Vagina (tissue), 2 donors: ENCODE measurements around the gene EPS8L3.

ENCODE experiments used
- POLR2A ChIP-seq, 2 donors: fragments of 450-650 bp; IDR thresholded peaks; one replicate each; pipeline ENCODE4 v1.6.1; 2017; ENCODE audit warnings: antibody characterized with exemption in 2 of 2, mild to moderate bottlenecking in 2 of 2, moderate library complexity in 2 of 2
- TF ChIP-seq, protein P1 (sequence below), 3 experiments: fragments of 450-650 bp in 2 of 3; fragments of 200-600 bp in 1 of 3; sonication (generic) in 1 of 3; IDR thresholded peaks; one replicate each; pipeline ENCODE4 v1.5.1; 2017 to 2019; ENCODE audit warnings: antibody characterized with exemption in 3 of 3, mild to moderate bottlenecking in 2 of 3, moderate library complexity in 2 of 3

DNA sequence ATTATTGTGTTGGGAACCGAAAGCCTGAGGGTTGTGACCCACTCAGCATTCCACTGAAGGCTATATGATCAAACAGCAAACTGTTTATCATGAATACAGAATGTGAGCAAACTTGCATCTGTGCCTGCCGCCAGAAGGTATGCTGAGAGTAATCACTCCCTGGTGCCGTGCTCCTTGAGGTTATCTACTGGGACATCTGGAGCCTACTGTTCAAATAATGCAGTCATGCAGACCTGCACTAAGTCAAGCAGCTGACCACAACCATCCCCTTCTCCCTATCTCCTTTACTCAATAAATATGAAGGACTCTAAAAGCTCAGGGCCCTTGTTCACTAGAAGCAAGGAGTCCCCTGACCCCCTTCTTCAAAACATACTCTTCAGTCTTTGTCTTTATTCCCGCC is 38.2 kb downstream of the EPS8L3 start:
- TF ChIP-seq POLR2A (IDR thresholded peaks at IDR 0.05), result no peak
- TF ChIP-seq, protein P1, sequence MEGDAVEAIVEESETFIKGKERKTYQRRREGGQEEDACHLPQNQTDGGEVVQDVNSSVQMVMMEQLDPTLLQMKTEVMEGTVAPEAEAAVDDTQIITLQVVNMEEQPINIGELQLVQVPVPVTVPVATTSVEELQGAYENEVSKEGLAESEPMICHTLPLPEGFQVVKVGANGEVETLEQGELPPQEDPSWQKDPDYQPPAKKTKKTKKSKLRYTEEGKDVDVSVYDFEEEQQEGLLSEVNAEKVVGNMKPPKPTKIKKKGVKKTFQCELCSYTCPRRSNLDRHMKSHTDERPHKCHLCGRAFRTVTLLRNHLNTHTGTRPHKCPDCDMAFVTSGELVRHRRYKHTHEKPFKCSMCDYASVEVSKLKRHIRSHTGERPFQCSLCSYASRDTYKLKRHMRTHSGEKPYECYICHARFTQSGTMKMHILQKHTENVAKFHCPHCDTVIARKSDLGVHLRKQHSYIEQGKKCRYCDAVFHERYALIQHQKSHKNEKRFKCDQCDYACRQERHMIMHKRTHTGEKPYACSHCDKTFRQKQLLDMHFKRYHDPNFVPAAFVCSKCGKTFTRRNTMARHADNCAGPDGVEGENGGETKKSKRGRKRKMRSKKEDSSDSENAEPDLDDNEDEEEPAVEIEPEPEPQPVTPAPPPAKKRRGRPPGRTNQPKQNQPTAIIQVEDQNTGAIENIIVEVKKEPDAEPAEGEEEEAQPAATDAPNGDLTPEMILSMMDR (IDR thresholded peaks at IDR 0.05), result no peak
